H1 (cell line): Measurements from ENCODE around the gene PEAK3. TPM values are rescaled to one million over a fixed set of nuclear protein-coding genes. Genes with fewer than 3 reads are reported as not detected.

ENCODE experiments used
- CTCF ChIA-PET: fragments of 300-600 bp; sonication (Branson Sonifier 250); formaldehyde crosslinking; loops from one replicate; lab custom pipeline; 2021; ENCODE audit not compliant: partially characterized antibody; lab: Charles Lee
- POLR2A ChIA-PET: fragments of 300-600 bp; sonication (Branson Sonifier 250); formaldehyde crosslinking; loops from one replicate; lab custom pipeline; 2021; ENCODE audit warnings: inconsistent platforms; ENCODE audit not compliant: partially characterized antibody; lab: Charles Lee
- DNase-seq, 2 experiments: peaks; one replicate each; pipeline versions ENCODE4 v3.0.0 to v3.0.0-alpha.2; 2010 to 2022; ENCODE audit warnings: low spot score in 2 of 2, low read depth in 1 of 2, mixed read lengths in 1 of 2
- FAIRE-seq: peaks from 2 replicates; lab custom pipeline; 2011; peaks lifted over from hg19 to GRCh38; lab: Jason Lieb, UNC
- H2AFZ ChIP-seq: 2 replicates; pipeline ENCODE4 v1.8.1; 2012; ENCODE audit warnings: low read length, inconsistent platforms
- H2AK5ac ChIP-seq: 2 replicates; pipeline ENCODE4 v1.6.1; 2013; ENCODE audit warnings: low read depth, low read length
- H2BK120ac ChIP-seq: replicated peaks from 2 replicates; pipeline ENCODE3; 2013; ENCODE audit warnings: low read depth, low read length, inconsistent platforms
- H2BK12ac ChIP-seq: 2 replicates; pipeline ENCODE4 v1.6.1; 2013; ENCODE audit warnings: low read depth, low read length
- H2BK15ac ChIP-seq: 2 replicates; pipeline ENCODE4 v1.6.1; 2013; ENCODE audit warnings: low read length
- H2BK20ac ChIP-seq: 2 replicates; pipeline ENCODE4 v1.6.1; 2013; ENCODE audit warnings: low read length
- H2BK5ac ChIP-seq: 2 replicates; pipeline ENCODE4 v1.6.1; 2013; ENCODE audit warnings: low read depth, low read length
- H3K14ac ChIP-seq: 2 replicates; pipeline ENCODE4 v1.6.1; 2013; ENCODE audit warnings: inconsistent platforms; ENCODE audit not compliant: insufficient read length
- H3K18ac ChIP-seq: 2 replicates; pipeline ENCODE4 v1.6.1; 2013; ENCODE audit warnings: low read length; ENCODE audit errors: extremely low read depth
- H3K23ac ChIP-seq: 2 replicates; pipeline ENCODE4 v1.6.1; 2013; ENCODE audit warnings: inconsistent platforms; ENCODE audit not compliant: insufficient read length
- H3K23me2 ChIP-seq: 2 replicates; pipeline ENCODE4 v1.6.1; 2013; ENCODE audit warnings: low read depth, low read length
- H3K27ac ChIP-seq: 2 replicates; pipeline ENCODE4 v1.6.1; 2011; ENCODE audit warnings: low read depth, low read length, inconsistent platforms
- H3K27me3 ChIP-seq, 4 experiments: replicated peaks in 1 of 4; 1 replicate in 1 of 4; 2 replicates in 3 of 4; pipeline versions ENCODE4 v1.6.1 to v1.8.1; 2011 to 2013; ENCODE audit warnings: low read length in 3 of 4, mild to moderate bottlenecking in 3 of 4, inconsistent platforms in 2 of 4, mixed read lengths in 2 of 4, moderate library complexity in 1 of 4; ENCODE audit not compliant: control insufficient read depth in 3 of 4, insufficient read depth in 3 of 4; ENCODE audit errors: extremely low read depth in 1 of 4
- H3K36me3 ChIP-seq, 4 experiments: 2 replicates each; pipeline versions ENCODE4 v1.6.1 to v1.8.1; 2011 to 2013; ENCODE audit warnings: mild to moderate bottlenecking in 4 of 4, low read length in 3 of 4, moderate library complexity in 2 of 4, control low read depth in 1 of 4, inconsistent platforms in 1 of 4; ENCODE audit not compliant: insufficient read depth in 4 of 4, control insufficient read depth in 2 of 4
- H3K4ac ChIP-seq: replicated peaks from 2 replicates; pipeline ENCODE3; 2013; ENCODE audit warnings: low read length, low read depth, mixed read lengths, inconsistent platforms; ENCODE audit not compliant: insufficient read length
- H3K4me1 ChIP-seq, 4 experiments: replicated peaks in 1 of 4; 1 replicate in 1 of 4; 2 replicates in 3 of 4; pipeline versions ENCODE4 v1.6.1 to v1.8.1; 2011 to 2013; ENCODE audit warnings: low read length in 3 of 4, inconsistent platforms in 2 of 4, mixed read lengths in 1 of 4; ENCODE audit not compliant: insufficient read depth in 4 of 4, control insufficient read depth in 3 of 4
- H3K4me2 ChIP-seq, 2 experiments: 2 replicates each; pipeline versions ENCODE4 v1.6.1 to v1.8.1; 2011 to 2013; ENCODE audit warnings: low read depth in 2 of 2, low read length in 2 of 2, control low read depth in 1 of 2, inconsistent platforms in 1 of 2, mild to moderate bottlenecking in 1 of 2; ENCODE audit not compliant: insufficient read depth in 1 of 2
- H3K4me3 ChIP-seq, 4 experiments: fragments of 200-600, 300-600 bp in 1 of 4; sonication (generic), shearing (Covaris generic), sonication (Bioruptor Twin) in 1 of 4; 2 replicates each; pipeline versions ENCODE4 v1.5.1 to v1.8.1; 2011 to 2016; ENCODE audit warnings: low read length in 4 of 4, low read depth in 3 of 4, control low read depth in 2 of 4, inconsistent platforms in 2 of 4, mild to moderate bottlenecking in 2 of 4, mixed read lengths in 1 of 4, moderate library complexity in 1 of 4; ENCODE audit not compliant: insufficient read depth in 2 of 4; ENCODE audit errors: extremely low read depth in 1 of 4
- H3K56ac ChIP-seq: replicated peaks from 2 replicates; pipeline ENCODE3; 2013; ENCODE audit warnings: low read depth, mild to moderate bottlenecking, mixed read lengths, low read length, inconsistent platforms; ENCODE audit not compliant: insufficient read length
- H3K79me1 ChIP-seq: 2 replicates; pipeline ENCODE4 v1.6.1; 2013; ENCODE audit warnings: low read depth, low read length, control low read depth
- H3K79me2 ChIP-seq, 2 experiments: 2 replicates each; pipeline versions ENCODE4 v1.6.1 to v1.8.1; 2012 to 2013; ENCODE audit warnings: low read length in 2 of 2, mild to moderate bottlenecking in 2 of 2, inconsistent platforms in 1 of 2; ENCODE audit not compliant: insufficient read depth in 2 of 2, control insufficient read depth in 1 of 2
- H3K9ac ChIP-seq, 4 experiments: replicated peaks in 1 of 4; 1 replicate in 1 of 4; 2 replicates in 3 of 4; pipeline versions ENCODE4 v1.6.1 to v1.8.1; 2011 to 2013; ENCODE audit warnings: low read depth in 3 of 4, low read length in 3 of 4, control low read depth in 2 of 4, mild to moderate bottlenecking in 2 of 4, moderate library complexity in 2 of 4, inconsistent platforms in 1 of 4; ENCODE audit errors: extremely low read depth in 1 of 4
- H3K9me3 ChIP-seq, 2 experiments: 2 replicates each; pipeline versions ENCODE4 v1.6.1 to v1.8.1; 2012 to 2013; ENCODE audit warnings: mild to moderate bottlenecking in 2 of 2, moderate library complexity in 2 of 2, control low read depth in 1 of 2, inconsistent platforms in 1 of 2, low read depth in 1 of 2, low read length in 1 of 2, mixed read lengths in 1 of 2; ENCODE audit not compliant: insufficient read depth in 2 of 2
- H4K20me1 ChIP-seq, 2 experiments: replicated peaks in 1 of 2; 2 replicates each; pipeline versions ENCODE3 to v1.8.1; 2011 to 2013; ENCODE audit warnings: inconsistent platforms in 2 of 2, low read length in 2 of 2, mild to moderate bottlenecking in 1 of 2; ENCODE audit not compliant: insufficient read depth in 2 of 2, control insufficient read depth in 1 of 2
- H4K5ac ChIP-seq: 2 replicates; pipeline ENCODE4 v1.6.1; 2013; ENCODE audit warnings: low read length, low read depth, mixed read lengths, inconsistent platforms; ENCODE audit not compliant: insufficient read length
- H4K8ac ChIP-seq: 2 replicates; pipeline ENCODE4 v1.8.0; 2013; ENCODE audit warnings: mild to moderate bottlenecking, moderate library complexity, low read length, inconsistent platforms; ENCODE audit not compliant: insufficient read depth; ENCODE audit errors: extremely low read depth
- H4K91ac ChIP-seq: replicated peaks from 2 replicates; pipeline ENCODE3; 2013; ENCODE audit warnings: low read length, mixed read lengths, inconsistent platforms; ENCODE audit not compliant: insufficient read length
- BCL11A ChIP-seq, 2 experiments: IDR thresholded peaks; one replicate each; pipeline ENCODE4 v1.6.1; 2011; ENCODE audit warnings: low read depth in 2 of 2, low read length in 2 of 2, mild to moderate bottlenecking in 2 of 2
- SIN3A ChIP-seq, 2 experiments: IDR thresholded peaks in 1 of 2; conservative IDR thresholded peaks in 1 of 2; 2 replicates each; pipeline ENCODE4 v1.6.1; 2011 to 2012; ENCODE audit warnings: low read length in 2 of 2, improper control_type of control experiment in 1 of 2, low read depth in 1 of 2, mild to moderate bottlenecking in 1 of 2
- WGBS, 2 experiments: shearing (Covaris generic) in 1 of 2; methylation state at CpG; one replicate each; pipeline versions ENCODE4 v1.1.6 to v1.1.7; 2013 to 2015; ENCODE audit warnings: low lambda C conversion rate in 2 of 2, mixed read lengths in 2 of 2, inconsistent platforms in 1 of 2, low coverage in 1 of 2, missing lambda C conversion rate in 1 of 2; ENCODE audit not compliant: insufficient replicate concordance in 2 of 2, insufficient coverage in 1 of 2, insufficient read length in 1 of 2; ENCODE audit errors: extremely low coverage in 1 of 2, missing lambda C conversion rate in 1 of 2; 5-methylcytosine and 5-hydroxymethylcytosine counted together
- polyA plus RNA-seq, 7 experiments: library from polyadenylated mRNA; depleted of rRNA in 3 of 7; stranded (reverse) in 5 of 7; unstranded in 2 of 7; fragments of >200 nt in 5 of 7; fragments of 200-250 nt in 2 of 7; gene quantifications; 1 replicate in 5 of 7; 2 replicates in 1 of 7; 4 replicates in 1 of 7; pipeline versions ENCODE4 v1.2.1 to v1.2.3, GENCODE V29; 2011 to 2013; ENCODE audit warnings: missing spikeins in 2 of 7, mixed read lengths in 2 of 7
- total RNA-seq: library from RNA; stranded (reverse); fragmentation: NEBNext Ultra II Directional; extraction: Animal tissue kit (Norgen Biotek cat#: 25700); gene quantifications from 2 replicates; pipeline ENCODE4 v1.2.1, GENCODE V29; 2021
- TF ChIP-seq, protein P1 (sequence below): IDR thresholded peaks from 2 replicates; pipeline ENCODE4 v1.6.1; 2011; ENCODE audit warnings: low read length, improper control_type of control experiment

Gene PEAK3
- total and polyA plus RNA-seq, 2 of the 8 experiments (the other 6 are each of a cell fraction or from before 2014, with no cell fraction given) = not detected

DNA sequence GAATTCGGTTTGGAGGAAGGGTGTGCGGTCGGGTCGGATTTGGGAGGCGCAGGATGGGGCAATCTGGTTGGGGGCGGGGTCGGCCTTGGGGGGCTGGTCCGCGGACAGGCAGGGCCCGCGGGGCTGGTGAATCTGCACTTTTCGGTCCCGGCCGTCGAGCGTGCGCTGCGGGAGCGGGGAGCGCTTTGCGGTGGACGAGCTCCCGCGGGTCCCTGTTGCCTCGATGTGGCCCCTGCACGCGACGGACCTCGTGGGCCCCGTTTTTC lies 11.9 kb downstream of the PEAK3 start:
- CTCF ChIA-PET = interaction anchor here (1.2 kb wide), 1 partner anchor 21 kb away, joined by 3 read pairs; no protein-coding TSS in a partner anchor
- Histone ChIP-seq H3K56ac (peak overlapping the region; percentile 97), H3K23me2 (peaks cover 5% of the 10 kb centered on the region; the same call in 1 of the 2 replicates), H2AFZ (no peak overlapping the region), H2BK15ac (no peak overlapping the region), H3K23ac (no peak overlapping the region), H2BK5ac (peak overlapping the region; percentile 78; the same call in 1 of the 2 replicates), H3K4ac (no peak overlapping the region), H3K79me2 (peaks cover 20 to 40% of the 10 kb centered on the region in 2 experiments; a peak in 3 of 4 replicates), H3K4me1 (peaks cover 0 to 20% (median 7%) of the 10 kb centered on the region in 4 experiments; a peak in 5 of 7 replicates), H4K8ac (peak overlapping the region; percentile 88), H2BK12ac (no peak overlapping the region), H2BK20ac (no peak overlapping the region), H4K20me1 (peaks cover 22 to 27% of the 10 kb centered on the region in 2 experiments), H3K4me2 (peak overlapping the region in 1 of 2 experiments; percentile 65; a peak in 2 of 4 replicates), H3K79me1 (peaks cover 3% of the 10 kb centered on the region; the same call in 1 of the 2 replicates), H3K9ac (peak overlapping the region; percentile 88 to 95 (median 90)), H3K14ac (no peak overlapping the region), H3K36me3 (peaks cover 3 to 23% (median 9%) of the 10 kb centered on the region in 4 experiments; a peak in 5 of 8 replicates), H4K91ac (no peak overlapping the region), H3K9me3 (no peaks in the 10 kb centered on the region), H3K4me3 (peak overlapping the region; percentile 87 to 100 (median 94)), H2AK5ac (no peak overlapping the region), H3K18ac (peak overlapping the region; percentile 71), H3K27ac (peak overlapping the region; percentile 76), H3K27me3 (no peaks in the 10 kb centered on the region), H2BK120ac (no peak overlapping the region), H4K5ac (peak overlapping the region; percentile 67)
- TF ChIP-seq, protein P1, sequence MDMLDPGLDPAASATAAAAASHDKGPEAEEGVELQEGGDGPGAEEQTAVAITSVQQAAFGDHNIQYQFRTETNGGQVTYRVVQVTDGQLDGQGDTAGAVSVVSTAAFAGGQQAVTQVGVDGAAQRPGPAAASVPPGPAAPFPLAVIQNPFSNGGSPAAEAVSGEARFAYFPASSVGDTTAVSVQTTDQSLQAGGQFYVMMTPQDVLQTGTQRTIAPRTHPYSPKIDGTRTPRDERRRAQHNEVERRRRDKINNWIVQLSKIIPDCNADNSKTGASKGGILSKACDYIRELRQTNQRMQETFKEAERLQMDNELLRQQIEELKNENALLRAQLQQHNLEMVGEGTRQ = no peak
- TF ChIP-seq BCL11A (IDR thresholded peaks at IDR 0.05; ENCODE audit: low read depth in 2 of 2, low read length in 2 of 2) (no peak), SIN3A (conservative IDR thresholded peaks at IDR 0.05 in 1 of 2, IDR thresholded peaks at IDR 0.05 in 1 of 2; ENCODE audit: low read depth in 1 of 2, low read length in 2 of 2) (0 out of 4 replicates have a peak, but pooled peaks of 1 of the 2 experiments have one; percentile 2)
- WGBS, 2 experiments = 0% methylated on average over 16 of the region's 30 CpGs; no CpG with 5 or more reads in 1 of the 2 experiments
- no peak for DNase-seq
- POLR2A ChIA-PET = interaction anchor here (0.7 to 23.4 kb wide), 34 partner anchors 10 to 333 kb away, joined by 3 to 330 read pairs (median 5); partner anchors contain the start of genes AMH, DOT1L, JSRP1 and LSM7
- FAIRE-seq = no peak
